Tibial nerve (tissue), 4 donors: Measurements from ENCODE around the gene TMEM109.

ENCODE experiments used
- CTCF ChIP-seq, 5 experiments: fragments of 200-600 bp in 3 of 5; fragments of 450-650 bp in 2 of 5; sonication (generic) in 3 of 5; IDR thresholded peaks; one replicate each; pipeline ENCODE4 v1.5.1; 2016 to 2019; ENCODE audit warnings: antibody characterized with exemption in 5 of 5, mild to moderate bottlenecking in 3 of 5, moderate library complexity in 2 of 5
- EP300 ChIP-seq, 2 donors: sonication (generic); formaldehyde crosslinking; IDR thresholded peaks; one replicate each; pipeline ENCODE4 v1.6.1; 2017; ENCODE audit warnings: antibody characterized with exemption in 2 of 2, mild to moderate bottlenecking in 1 of 2
- POLR2A ChIP-seq, 2 donors: fragments of 450-650 bp; IDR thresholded peaks; one replicate each; pipeline ENCODE4 v1.6.1; 2017; ENCODE audit warnings: antibody characterized with exemption in 2 of 2, mild to moderate bottlenecking in 2 of 2, moderate library complexity in 2 of 2

GRCh38 chr11:60869451-60869825, 44.5 kb upstream of the TMEM109 start:
- TF ChIP-seq CTCF (IDR thresholded peaks at IDR 0.05) = no peak
- no peak for TF ChIP-seq POLR2A (IDR thresholded peaks at IDR 0.05)
- no peak for TF ChIP-seq EP300 (IDR thresholded peaks at IDR 0.05)
